ENCODE measurements around the gene CITED4. TPM values are rescaled to one million over a fixed set of nuclear protein-coding genes. Genes with fewer than 3 reads are reported as not detected.

The CITED4 gene
- polyA plus RNA-seq, 1 donor from 2014 or later = 2.6 TPM

GRCh38 chr1:40841602-40842001, 20.6 kb downstream of the CITED4 start:
- Histone ChIP-seq H3K9me2 (ENCODE audit: insufficient read depth, low read length) (no peaks in the 10 kb centered on the region), H3K4me3 (ENCODE audit: low read length) (no peak overlapping the region), H3K9me3 (ENCODE audit: low read length) (peaks cover 3% of the 10 kb centered on the region), H3K79me2 (replicated peaks; ENCODE audit: insufficient read depth, low read length) (no peaks in the 10 kb centered on the region), H3K4me2 (ENCODE audit: low read length) (no peak overlapping the region), H2AFZ (ENCODE audit: low read depth, low read length) (no peak overlapping the region), H3K36me3 (ENCODE audit: insufficient read depth, low read length) (no peaks in the 10 kb centered on the region), H3K27me3 (ENCODE audit: insufficient read depth, low read depth, low read length) (no peaks in the 10 kb centered on the region), H4K20me1 (ENCODE audit: insufficient read depth) (no peaks in the 10 kb centered on the region), H3K9ac (ENCODE audit: low read length) (no peak overlapping the region), H3K27ac (ENCODE audit: low read length) (no peak overlapping the region), H3F3A (ENCODE audit: insufficient read depth, low read length, poor library complexity, severe bottlenecking) (no peaks in the 10 kb centered on the region)
- TF ChIP-seq TAF1 (IDR thresholded peaks at IDR 0.05; ENCODE audit: low read depth) (no peak), EZH2 (IDR thresholded peaks at IDR 0.05; ENCODE audit: borderline replicate concordance, insufficient read depth, low read length, poor library complexity, severe bottlenecking) (no peak), EP300 (conservative IDR thresholded peaks at IDR 0.05; ENCODE audit: poor library complexity, severe bottlenecking) (no peak), MXI1 (conservative IDR thresholded peaks at IDR 0.05; ENCODE audit: poor library complexity, severe bottlenecking) (no peak), POLR2AphosphoS5 (IDR thresholded peaks at IDR 0.05) (no peak), REST (IDR thresholded peaks at IDR 0.05; ENCODE audit: borderline replicate concordance) (no peak), RAD21 (conservative IDR thresholded peaks at IDR 0.05) (no peak), CTCF (IDR thresholded peaks at IDR 0.05; ENCODE audit: poor library complexity, severe bottlenecking) (no peak), SMC3 (conservative IDR thresholded peaks at IDR 0.05; ENCODE audit: poor library complexity) (no peak)

GRCh38 chr1:40840526-40841323, 21.4 kb downstream of the CITED4 start:
- H2AFZ ChIP-seq (ENCODE audit: low read depth, low read length) = no peak overlapping the region
- H3K9me3 ChIP-seq (ENCODE audit: low read length) = peaks cover 3% of the 10 kb centered on the region
- no peaks in the 10 kb centered on the region for H4K20me1 ChIP-seq (ENCODE audit: insufficient read depth)
- H3K9me2 ChIP-seq (ENCODE audit: insufficient read depth, low read length) = no peaks in the 10 kb centered on the region
- H3K27me3 ChIP-seq (ENCODE audit: insufficient read depth, low read depth, low read length) = no peaks in the 10 kb centered on the region
- no peak overlapping the region for H3K4me3 ChIP-seq (ENCODE audit: low read length)
- H3K79me2 ChIP-seq (replicated peaks; ENCODE audit: insufficient read depth, low read length) = no peaks in the 10 kb centered on the region
- H3K4me2 ChIP-seq (ENCODE audit: low read length) = no peak overlapping the region
- no peak for TF ChIP-seq EZH2 (IDR thresholded peaks at IDR 0.05; ENCODE audit: borderline replicate concordance, insufficient read depth, low read length, poor library complexity, severe bottlenecking)
- no peak for TF ChIP-seq EP300 (conservative IDR thresholded peaks at IDR 0.05; ENCODE audit: poor library complexity, severe bottlenecking)
- TF ChIP-seq RAD21 (conservative IDR thresholded peaks at IDR 0.05) = no peak
- TF ChIP-seq CTCF (IDR thresholded peaks at IDR 0.05; ENCODE audit: poor library complexity, severe bottlenecking) = no peak
- no peak for TF ChIP-seq POLR2AphosphoS5 (IDR thresholded peaks at IDR 0.05)
- TF ChIP-seq SMC3 (conservative IDR thresholded peaks at IDR 0.05; ENCODE audit: poor library complexity) = no peak
- TF ChIP-seq REST (IDR thresholded peaks at IDR 0.05; ENCODE audit: borderline replicate concordance) = no peak
- TF ChIP-seq MXI1 (conservative IDR thresholded peaks at IDR 0.05; ENCODE audit: poor library complexity, severe bottlenecking) = no peak
- no peak for TF ChIP-seq TAF1 (IDR thresholded peaks at IDR 0.05; ENCODE audit: low read depth)
- no peak overlapping the region for H3K27ac ChIP-seq (ENCODE audit: low read length)
- H3F3A ChIP-seq (ENCODE audit: insufficient read depth, low read length, poor library complexity, severe bottlenecking) = no peaks in the 10 kb centered on the region
- no peak overlapping the region for H3K9ac ChIP-seq (ENCODE audit: low read length)
- no peaks in the 10 kb centered on the region for H3K36me3 ChIP-seq (ENCODE audit: insufficient read depth, low read length)
